Epithelial cell of prostate (primary cell): ENCODE results near the gene CLIP2.

Experiments used
- DNase-seq: peaks from one replicate; pipeline ENCODE4 v3.0.0-alpha.2; 2011; ENCODE audit warnings: low read depth, low spot score
- H3K27ac ChIP-seq: fragments of 450-650 bp; 2 replicates; pipeline ENCODE4 v1.5.1; 2017; ENCODE audit warnings: mild to moderate bottlenecking

The CLIP2 gene

GRCh38 chr7:74269757-74270277, 19.4 kb upstream of the CLIP2 start:
- no peak for DNase-seq
- no peak overlapping the region for H3K27ac ChIP-seq

- H3K27ac ChIP-seq, result no peak overlapping the region
- DNase-seq, result no peak
These were observed 17.5 kb upstream of the CLIP2 start for GRCh38 chr7:74271742-74272141.

GRCh38 chr7:74272305-74273038, 16.7 kb upstream of the CLIP2 start:
- no peak for DNase-seq
- no peak overlapping the region for H3K27ac ChIP-seq

GRCh38 chr7:74275401-74275881, 13.8 kb upstream of the CLIP2 start:
- no peak for DNase-seq
- H3K27ac ChIP-seq, result no peak overlapping the region

GRCh38 chr7:74277636-74278035, 11.6 kb upstream of the CLIP2 start:
- H3K27ac ChIP-seq, result no peak overlapping the region
- DNase-seq, result no peak

GRCh38 chr7:74280985-74281384, 8.2 kb upstream of the CLIP2 start:
- no peak overlapping the region for H3K27ac ChIP-seq
- DNase-seq, result no peak

- no peak for DNase-seq
- no peak overlapping the region for H3K27ac ChIP-seq
These were observed 6.3 kb upstream of the CLIP2 start for GRCh38 chr7:74282748-74283459.

GRCh38 chr7:74283858-74284447, 5.3 kb upstream of the CLIP2 start:
- H3K27ac ChIP-seq, result no peak overlapping the region
- DNase-seq, result no peak

GRCh38 chr7:74284781-74285259, 4.4 kb upstream of the CLIP2 start:
- DNase-seq, result no peak
- no peak overlapping the region for H3K27ac ChIP-seq

GRCh38 chr7:74286131-74286530, 3.1 kb upstream of the CLIP2 start:
- H3K27ac ChIP-seq, result no peak overlapping the region
- no peak for DNase-seq

- no peak overlapping the region for H3K27ac ChIP-seq
- no peak for DNase-seq
These were observed 1.7 kb upstream of the CLIP2 start for GRCh38 chr7:74287303-74288033.

GRCh38 chr7:74288034-74288881, 949 bp upstream of the CLIP2 start:
- no peak for DNase-seq
- H3K27ac ChIP-seq, result no peak overlapping the region

- no peak for DNase-seq
- no peak overlapping the region for H3K27ac ChIP-seq
These were observed 699 bp downstream of the CLIP2 start for GRCh38 chr7:74289659-74290552.

- DNase-seq, result no peak
- no peak overlapping the region for H3K27ac ChIP-seq
These were observed 1.3 kb downstream of the CLIP2 start for GRCh38 chr7:74290553-74290950.

GRCh38 chr7:74290981-74291441, 1.8 kb downstream of the CLIP2 start:
- no peak overlapping the region for H3K27ac ChIP-seq
- DNase-seq, result no peak

- no peak for DNase-seq
- H3K27ac ChIP-seq, result no peak overlapping the region
These were observed 2.3 kb downstream of the CLIP2 start for GRCh38 chr7:74291535-74291934.

- no peak overlapping the region for H3K27ac ChIP-seq
- no peak for DNase-seq
These were observed 3.8 kb downstream of the CLIP2 start for GRCh38 chr7:74292757-74293576.

GRCh38 chr7:74293577-74293908, 4.3 kb downstream of the CLIP2 start:
- H3K27ac ChIP-seq, result no peak overlapping the region
- DNase-seq, result no peak
